ENCODE data around the gene SULF2.

DNA sequence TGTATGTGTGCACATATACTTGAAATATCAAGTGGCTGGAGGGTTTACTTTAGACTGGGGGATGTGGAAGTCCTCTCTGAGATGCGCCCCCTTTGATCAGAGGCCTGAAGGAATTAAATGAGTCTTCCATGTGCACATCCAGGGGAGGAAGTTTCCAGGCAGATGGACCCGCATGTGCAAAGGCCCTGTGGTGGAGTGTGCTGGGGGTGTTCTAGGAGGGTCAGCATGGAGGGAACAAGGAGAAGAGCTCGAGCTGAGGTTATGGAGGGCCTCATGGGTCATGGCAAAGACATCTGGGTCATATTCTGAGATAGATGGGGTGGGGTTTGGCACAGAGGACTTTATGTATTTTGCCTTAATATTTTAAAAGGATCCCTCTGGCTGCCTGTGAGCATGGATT is 17.7 kb upstream of the SULF2 start:
- TF ChIP-seq, protein P1, sequence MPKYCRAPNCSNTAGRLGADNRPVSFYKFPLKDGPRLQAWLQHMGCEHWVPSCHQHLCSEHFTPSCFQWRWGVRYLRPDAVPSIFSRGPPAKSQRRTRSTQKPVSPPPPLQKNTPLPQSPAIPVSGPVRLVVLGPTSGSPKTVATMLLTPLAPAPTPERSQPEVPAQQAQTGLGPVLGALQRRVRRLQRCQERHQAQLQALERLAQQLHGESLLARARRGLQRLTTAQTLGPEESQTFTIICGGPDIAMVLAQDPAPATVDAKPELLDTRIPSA (CRISPR knock-in tag; IDR thresholded peaks at IDR 0.05; ENCODE audit: borderline replicate concordance): no peak
- TF ChIP-seq, protein P2, sequence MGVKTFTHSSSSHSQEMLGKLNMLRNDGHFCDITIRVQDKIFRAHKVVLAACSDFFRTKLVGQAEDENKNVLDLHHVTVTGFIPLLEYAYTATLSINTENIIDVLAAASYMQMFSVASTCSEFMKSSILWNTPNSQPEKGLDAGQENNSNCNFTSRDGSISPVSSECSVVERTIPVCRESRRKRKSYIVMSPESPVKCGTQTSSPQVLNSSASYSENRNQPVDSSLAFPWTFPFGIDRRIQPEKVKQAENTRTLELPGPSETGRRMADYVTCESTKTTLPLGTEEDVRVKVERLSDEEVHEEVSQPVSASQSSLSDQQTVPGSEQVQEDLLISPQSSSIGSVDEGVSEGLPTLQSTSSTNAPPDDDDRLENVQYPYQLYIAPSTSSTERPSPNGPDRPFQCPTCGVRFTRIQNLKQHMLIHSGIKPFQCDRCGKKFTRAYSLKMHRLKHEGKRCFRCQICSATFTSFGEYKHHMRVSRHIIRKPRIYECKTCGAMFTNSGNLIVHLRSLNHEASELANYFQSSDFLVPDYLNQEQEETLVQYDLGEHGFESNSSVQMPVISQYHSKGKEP (CRISPR knock-in tag; IDR thresholded peaks at IDR 0.05): no peak
- no peak for TF ChIP-seq MIER3 (CRISPR knock-in tag; IDR thresholded peaks at IDR 0.05; ENCODE audit: borderline replicate concordance)
- no peak for TF ChIP-seq POLR2A (IDR thresholded peaks at IDR 0.05; ENCODE audit: insufficient read depth in 1 of 2, low read depth in 2 of 2, low read length in 2 of 2)
- TF ChIP-seq DPF2 (CRISPR knock-in tag; IDR thresholded peaks at IDR 0.05; ENCODE audit: borderline replicate concordance, low read depth): no peak
- no peak for TF ChIP-seq CCAR2 (optimal IDR thresholded peaks at IDR 0.05; ENCODE audit: low read depth, low read length)
- TF ChIP-seq TRIM24 (CRISPR knock-in tag; IDR thresholded peaks at IDR 0.05): no peak
- TF ChIP-seq, protein P3, sequence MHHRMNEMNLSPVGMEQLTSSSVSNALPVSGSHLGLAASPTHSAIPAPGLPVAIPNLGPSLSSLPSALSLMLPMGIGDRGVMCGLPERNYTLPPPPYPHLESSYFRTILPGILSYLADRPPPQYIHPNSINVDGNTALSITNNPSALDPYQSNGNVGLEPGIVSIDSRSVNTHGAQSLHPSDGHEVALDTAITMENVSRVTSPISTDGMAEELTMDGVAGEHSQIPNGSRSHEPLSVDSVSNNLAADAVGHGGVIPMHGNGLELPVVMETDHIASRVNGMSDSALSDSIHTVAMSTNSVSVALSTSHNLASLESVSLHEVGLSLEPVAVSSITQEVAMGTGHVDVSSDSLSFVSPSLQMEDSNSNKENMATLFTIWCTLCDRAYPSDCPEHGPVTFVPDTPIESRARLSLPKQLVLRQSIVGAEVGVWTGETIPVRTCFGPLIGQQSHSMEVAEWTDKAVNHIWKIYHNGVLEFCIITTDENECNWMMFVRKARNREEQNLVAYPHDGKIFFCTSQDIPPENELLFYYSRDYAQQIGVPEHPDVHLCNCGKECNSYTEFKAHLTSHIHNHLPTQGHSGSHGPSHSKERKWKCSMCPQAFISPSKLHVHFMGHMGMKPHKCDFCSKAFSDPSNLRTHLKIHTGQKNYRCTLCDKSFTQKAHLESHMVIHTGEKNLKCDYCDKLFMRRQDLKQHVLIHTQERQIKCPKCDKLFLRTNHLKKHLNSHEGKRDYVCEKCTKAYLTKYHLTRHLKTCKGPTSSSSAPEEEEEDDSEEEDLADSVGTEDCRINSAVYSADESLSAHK (CRISPR knock-in tag; IDR thresholded peaks at IDR 0.05; ENCODE audit: borderline replicate concordance): no peak
- TF ChIP-seq, protein P4, sequence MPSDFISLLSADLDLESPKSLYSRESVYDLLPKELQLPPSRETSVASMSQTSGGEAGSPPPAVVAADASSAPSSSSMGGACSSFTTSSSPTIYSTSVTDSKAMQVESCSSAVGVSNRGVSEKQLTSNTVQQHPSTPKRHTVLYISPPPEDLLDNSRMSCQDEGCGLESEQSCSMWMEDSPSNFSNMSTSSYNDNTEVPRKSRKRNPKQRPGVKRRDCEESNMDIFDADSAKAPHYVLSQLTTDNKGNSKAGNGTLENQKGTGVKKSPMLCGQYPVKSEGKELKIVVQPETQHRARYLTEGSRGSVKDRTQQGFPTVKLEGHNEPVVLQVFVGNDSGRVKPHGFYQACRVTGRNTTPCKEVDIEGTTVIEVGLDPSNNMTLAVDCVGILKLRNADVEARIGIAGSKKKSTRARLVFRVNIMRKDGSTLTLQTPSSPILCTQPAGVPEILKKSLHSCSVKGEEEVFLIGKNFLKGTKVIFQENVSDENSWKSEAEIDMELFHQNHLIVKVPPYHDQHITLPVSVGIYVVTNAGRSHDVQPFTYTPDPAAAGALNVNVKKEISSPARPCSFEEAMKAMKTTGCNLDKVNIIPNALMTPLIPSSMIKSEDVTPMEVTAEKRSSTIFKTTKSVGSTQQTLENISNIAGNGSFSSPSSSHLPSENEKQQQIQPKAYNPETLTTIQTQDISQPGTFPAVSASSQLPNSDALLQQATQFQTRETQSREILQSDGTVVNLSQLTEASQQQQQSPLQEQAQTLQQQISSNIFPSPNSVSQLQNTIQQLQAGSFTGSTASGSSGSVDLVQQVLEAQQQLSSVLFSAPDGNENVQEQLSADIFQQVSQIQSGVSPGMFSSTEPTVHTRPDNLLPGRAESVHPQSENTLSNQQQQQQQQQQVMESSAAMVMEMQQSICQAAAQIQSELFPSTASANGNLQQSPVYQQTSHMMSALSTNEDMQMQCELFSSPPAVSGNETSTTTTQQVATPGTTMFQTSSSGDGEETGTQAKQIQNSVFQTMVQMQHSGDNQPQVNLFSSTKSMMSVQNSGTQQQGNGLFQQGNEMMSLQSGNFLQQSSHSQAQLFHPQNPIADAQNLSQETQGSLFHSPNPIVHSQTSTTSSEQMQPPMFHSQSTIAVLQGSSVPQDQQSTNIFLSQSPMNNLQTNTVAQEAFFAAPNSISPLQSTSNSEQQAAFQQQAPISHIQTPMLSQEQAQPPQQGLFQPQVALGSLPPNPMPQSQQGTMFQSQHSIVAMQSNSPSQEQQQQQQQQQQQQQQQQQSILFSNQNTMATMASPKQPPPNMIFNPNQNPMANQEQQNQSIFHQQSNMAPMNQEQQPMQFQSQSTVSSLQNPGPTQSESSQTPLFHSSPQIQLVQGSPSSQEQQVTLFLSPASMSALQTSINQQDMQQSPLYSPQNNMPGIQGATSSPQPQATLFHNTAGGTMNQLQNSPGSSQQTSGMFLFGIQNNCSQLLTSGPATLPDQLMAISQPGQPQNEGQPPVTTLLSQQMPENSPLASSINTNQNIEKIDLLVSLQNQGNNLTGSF (CRISPR knock-in tag; IDR thresholded peaks at IDR 0.05): no peak
- TF ChIP-seq, protein P5, sequence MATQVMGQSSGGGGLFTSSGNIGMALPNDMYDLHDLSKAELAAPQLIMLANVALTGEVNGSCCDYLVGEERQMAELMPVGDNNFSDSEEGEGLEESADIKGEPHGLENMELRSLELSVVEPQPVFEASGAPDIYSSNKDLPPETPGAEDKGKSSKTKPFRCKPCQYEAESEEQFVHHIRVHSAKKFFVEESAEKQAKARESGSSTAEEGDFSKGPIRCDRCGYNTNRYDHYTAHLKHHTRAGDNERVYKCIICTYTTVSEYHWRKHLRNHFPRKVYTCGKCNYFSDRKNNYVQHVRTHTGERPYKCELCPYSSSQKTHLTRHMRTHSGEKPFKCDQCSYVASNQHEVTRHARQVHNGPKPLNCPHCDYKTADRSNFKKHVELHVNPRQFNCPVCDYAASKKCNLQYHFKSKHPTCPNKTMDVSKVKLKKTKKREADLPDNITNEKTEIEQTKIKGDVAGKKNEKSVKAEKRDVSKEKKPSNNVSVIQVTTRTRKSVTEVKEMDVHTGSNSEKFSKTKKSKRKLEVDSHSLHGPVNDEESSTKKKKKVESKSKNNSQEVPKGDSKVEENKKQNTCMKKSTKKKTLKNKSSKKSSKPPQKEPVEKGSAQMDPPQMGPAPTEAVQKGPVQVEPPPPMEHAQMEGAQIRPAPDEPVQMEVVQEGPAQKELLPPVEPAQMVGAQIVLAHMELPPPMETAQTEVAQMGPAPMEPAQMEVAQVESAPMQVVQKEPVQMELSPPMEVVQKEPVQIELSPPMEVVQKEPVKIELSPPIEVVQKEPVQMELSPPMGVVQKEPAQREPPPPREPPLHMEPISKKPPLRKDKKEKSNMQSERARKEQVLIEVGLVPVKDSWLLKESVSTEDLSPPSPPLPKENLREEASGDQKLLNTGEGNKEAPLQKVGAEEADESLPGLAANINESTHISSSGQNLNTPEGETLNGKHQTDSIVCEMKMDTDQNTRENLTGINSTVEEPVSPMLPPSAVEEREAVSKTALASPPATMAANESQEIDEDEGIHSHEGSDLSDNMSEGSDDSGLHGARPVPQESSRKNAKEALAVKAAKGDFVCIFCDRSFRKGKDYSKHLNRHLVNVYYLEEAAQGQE (IDR thresholded peaks at IDR 0.05; ENCODE audit: borderline replicate concordance in 1 of 2, low read depth in 1 of 2, low read length in 2 of 2): no peak
- TF ChIP-seq FOXK1 (CRISPR knock-in tag; IDR thresholded peaks at IDR 0.05; ENCODE audit: borderline replicate concordance, low read depth): no peak

All from HepG2 (cell line).